Limb (tissue), 2 donors: ENCODE data around the gene MYO16.

Source experiments
- DNase-seq, 2 donors: peaks; one replicate each; pipeline ENCODE4 v3.0.0-alpha.2; 2016; ENCODE audit errors: extremely low spot score in 2 of 2

MYO16 gene

DNA sequence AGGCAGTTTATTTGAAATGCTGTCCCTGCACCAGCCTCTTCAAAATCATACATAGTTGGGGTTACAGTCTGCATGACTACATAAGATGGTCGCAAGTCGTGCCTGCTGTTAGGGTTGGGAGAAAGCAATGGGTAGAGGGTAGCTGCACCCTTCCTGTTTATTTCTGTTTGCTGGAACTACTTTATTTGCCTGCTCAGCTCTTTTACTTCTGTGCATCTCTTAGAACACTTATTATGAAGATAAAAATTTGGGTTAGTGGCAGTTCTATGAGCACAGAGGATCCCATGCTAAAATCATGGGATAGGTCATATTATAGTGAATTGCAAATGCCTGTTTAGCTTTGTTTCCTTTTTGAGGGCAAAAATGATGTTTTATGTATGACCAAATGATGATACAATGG, 160.1 kb downstream of the MYO16 start:
- no peak for DNase-seq

DNA sequence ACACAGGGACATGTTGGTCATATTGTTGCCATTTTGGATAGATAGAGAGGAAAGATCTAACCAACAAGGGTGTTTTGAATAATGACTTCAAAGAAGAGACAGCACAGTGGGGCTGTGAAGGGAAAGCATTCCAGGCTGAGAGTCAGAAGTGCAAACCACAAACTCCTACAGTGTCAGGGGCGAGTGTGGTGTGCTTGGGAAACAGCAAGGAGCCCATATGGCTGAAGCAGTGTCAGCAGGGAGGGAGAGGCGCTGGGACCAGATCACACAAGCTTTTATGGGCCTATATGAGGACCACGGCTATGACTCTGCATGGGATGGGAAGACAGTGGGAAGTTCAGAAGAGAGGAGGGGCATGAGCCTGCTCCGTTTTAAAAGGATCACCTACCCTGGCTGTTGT, 166.4 kb downstream of the MYO16 start:
- no peak for DNase-seq

DNA sequence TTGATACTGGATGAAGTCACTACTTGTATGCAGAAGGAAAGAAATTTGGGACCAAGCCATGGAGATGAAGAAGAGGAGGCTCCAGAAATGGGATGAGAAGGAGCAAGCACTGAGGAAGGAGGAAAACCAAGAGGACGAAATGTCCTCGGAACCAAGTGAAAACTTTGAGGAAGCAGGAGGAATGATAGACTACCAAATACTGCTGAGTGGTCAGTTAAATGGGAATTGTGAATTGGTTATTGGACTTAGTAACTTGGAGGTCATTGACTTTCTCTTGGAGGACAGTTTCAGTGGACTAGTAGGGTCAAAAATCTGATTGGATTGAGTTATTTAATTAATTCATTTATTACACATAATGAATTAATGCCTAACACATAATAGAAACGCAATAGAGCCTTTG, 167.9 kb downstream of the MYO16 start:
- DNase-seq, result no peak

DNA sequence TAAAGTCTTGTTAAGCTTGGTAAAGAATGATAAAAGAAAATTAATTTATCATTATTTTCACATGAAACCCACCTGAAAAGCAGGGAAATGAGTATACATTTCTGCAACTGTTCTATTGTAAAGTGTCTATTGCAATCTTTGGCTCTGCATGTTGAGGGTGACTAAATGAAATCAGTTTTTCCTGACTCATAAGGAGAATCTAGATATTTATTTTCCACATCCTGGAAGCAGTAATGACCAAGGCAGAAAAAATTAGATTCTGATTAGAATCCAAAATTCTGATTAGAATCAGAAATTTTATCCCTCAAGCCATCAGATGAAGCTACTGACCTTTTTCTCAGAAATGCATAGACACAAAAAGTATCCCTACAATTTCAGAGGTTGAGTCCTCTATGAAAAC, 178.4 kb downstream of the MYO16 start:
- no peak for DNase-seq

DNA sequence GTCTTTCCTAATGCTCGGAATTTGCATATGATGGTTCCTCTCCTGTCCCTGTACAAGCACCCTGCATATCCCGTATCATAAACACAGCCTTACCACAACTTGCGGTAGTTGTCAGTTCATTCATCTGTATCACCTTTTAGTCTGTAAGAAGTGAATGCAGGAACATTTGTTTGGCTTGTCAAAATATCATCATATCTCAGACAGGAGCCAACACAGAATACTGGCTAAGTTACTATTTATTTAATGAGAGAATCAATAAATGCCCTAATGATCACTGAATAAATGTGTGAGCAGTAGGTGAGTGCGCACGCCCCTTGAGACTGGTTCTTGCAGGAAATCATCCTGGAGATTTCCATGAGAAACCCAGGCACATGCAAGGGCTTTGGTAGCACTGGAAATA, 182.8 kb downstream of the MYO16 start:
- no peak for DNase-seq

DNA sequence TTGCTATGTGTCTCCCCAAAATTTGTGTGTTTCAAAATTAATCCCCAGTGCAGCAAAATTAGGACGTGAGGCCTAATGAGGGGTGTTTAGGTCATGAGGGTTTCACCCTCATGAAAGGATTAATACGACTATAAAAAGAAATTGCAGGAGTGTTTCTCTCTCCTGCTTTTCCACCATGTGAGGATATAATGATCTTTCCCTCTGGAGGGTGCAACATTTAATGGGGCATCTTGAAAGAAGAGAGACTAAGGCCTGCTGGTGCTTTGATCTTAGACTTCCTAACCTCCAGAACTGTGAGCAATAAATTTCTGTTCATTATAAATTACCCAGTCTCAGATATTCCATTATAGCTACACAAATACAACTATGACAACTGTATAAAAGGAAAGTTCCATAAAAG, 183.2 kb downstream of the MYO16 start:
- DNase-seq, result no peak

DNA sequence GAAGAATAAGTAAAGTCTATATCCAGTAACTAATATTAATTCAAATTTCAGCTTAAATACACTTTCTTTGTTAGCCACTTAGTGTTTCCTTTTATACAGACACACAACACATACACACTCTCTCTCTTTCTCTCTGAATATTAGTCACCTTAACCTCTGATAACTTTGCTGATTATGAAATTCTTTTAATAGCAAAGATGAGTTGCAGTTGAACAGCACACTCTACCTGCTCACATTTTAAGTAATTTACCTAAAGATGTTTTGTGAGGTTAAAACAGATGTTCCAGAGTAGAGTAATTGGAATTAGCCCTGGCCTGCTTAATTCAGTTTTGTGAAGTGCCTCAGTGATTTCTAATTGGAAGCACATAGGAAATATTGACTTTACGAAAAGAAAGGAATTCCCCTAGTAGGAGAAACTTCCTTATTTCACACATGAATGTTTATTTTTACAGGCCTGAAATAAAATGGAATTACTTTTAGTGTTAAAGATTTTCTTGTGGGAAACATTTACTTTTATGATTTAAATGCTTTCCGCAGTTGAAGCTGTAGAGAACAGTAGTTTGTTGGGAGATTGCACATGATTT, 184.3 kb downstream of the MYO16 start:
- DNase-seq, result no peak

DNA sequence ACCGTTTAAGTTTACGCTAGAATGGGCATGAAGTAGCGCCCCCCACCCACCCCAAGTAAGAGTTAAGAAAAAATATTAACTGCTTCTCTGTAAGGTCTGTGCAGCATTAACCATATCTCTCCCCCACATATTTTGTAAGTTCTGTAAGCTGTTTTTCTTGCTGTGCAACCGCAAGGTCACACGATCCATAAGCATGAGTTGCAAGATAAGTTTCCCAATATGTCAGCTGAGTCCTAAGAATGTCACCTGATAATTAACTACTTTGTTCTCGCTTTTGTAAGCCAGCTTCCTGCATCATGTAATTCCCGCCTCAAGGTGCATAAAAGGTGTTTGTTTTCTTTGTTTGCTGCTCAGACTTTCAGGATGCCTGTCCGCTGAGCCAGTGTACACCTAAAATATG, 187.0 kb downstream of the MYO16 start:
- DNase-seq, result no peak

DNA sequence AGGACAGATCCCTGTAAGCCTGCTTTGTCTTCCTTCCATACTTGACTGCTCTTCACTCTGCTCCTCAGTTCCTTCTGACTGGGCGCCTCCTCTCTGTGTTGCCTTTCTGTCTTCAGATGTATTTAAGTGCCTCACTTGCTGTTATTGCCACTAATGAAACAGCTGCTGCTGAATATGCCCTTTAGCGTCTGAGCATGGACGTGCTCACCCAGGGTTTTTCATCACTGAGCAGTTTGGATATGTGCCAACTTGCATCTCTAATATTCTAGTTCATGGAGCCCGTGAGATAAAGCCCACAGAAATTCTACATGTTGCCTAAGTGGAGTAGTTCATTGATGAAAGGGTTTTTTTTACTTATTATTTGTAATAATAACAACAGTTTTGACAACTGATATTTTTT, 198.2 kb downstream of the MYO16 start:
- no peak for DNase-seq

DNA sequence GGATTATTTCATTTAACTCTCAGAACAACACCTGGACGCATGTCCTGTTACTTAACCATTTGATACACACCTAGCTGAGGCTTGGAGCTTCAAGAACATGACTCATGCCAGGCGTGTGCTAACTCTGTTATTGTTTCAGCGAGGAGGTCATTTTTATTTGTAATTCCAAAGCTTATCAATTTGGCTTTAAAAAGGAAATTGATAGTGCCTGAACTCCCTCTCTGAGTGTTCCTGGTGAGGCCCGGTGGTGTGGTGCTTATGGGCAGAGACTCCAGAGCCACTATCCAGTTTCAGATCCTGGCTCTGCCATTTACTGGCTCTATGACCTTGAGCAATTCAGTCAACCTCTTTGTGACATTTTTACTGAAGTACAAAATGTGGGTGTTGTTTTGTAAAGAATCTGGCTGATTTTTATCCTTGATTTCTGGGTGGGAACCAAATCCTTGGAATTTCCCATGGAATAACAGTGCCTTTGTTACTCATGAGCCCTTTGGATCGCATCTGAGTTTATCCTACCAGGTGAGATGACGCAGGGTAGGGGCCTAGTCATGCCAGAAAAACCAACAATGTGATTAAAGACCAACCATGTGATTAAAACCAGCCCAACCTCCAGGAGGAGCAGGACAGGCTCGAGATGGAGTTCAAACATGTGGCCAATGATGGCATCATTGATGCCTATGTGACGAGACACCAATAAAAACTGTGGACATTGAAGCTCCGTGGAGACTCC, 198.8 kb downstream of the MYO16 start:
- no peak for DNase-seq

DNA sequence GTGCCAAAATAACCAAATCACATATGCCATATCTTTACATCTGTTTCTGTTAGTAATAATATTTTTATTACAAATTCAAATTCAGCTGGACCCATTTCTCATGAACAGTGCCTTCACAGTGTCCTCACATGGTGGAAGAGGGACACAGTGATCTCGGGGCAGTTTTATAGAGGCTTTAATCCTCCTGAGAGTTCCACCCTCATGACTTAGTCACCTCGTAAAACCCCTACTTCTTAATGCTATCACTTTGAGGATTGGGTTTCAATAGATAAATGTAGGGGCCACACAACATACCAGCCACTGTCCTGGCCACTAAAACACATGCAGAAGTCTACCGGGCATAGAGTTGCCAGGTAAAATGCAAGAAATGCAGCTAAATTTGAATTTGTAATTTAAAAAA, 201.5 kb downstream of the MYO16 start:
- no peak for DNase-seq

DNA sequence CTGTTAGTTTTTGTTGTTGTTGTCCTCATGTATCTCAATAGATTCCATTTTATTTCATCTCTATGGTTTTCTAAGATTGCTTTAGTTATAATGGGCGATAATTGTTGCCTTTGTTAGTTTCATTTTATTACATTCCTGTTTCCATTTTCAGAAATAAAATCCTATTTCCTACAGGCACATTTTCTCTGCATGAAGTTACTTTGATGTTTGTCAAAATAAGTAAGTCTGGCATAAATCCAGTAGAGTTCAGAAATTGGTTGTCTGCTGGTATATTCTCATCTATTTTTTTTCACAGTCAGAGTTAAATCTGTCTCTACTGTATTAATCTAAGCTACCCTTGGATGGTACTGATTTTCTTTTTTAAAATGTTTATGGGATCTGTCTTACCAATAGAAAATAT, 204.1 kb downstream of the MYO16 start:
- DNase-seq, result no peak

DNA sequence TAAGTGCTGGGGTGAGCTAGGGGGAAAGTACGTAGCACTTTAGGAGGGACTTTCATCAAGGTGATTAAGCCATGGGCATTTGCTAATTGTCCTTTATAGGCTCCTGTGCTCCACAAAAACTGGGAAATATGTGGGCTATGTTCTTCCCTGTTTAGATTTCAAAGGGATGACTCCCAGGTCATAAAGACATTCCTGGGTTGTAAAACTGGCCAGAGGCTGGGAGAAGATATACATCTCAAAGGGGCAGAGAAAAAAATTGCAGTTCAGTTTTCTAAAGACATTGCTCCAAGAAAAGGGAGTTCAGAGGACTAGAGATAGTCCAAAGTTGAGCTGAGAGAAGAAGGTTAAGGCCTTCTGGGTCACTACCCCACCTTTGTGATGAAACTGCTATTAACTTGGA, 204.8 kb downstream of the MYO16 start:
- DNase-seq, result no peak

DNA sequence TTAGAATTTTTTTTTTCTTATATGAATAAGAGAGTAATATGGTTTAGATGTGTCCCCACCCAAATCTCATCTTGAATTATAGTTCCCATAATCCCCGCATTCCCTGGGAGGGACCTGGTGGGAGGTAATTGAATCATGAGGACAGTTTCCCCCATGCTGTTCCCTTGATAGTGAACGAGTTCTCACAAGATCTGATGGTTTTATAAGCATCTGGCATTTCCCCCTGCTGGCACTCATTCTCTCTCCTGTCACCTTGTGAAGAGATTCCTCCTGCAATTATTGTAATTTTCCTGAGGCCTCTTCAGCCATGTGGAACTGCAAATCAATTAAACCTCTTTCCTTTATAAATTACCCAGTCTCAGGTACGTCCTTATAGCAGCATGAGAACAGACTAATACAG, 205.7 kb downstream of the MYO16 start:
- DNase-seq, result no peak

DNA sequence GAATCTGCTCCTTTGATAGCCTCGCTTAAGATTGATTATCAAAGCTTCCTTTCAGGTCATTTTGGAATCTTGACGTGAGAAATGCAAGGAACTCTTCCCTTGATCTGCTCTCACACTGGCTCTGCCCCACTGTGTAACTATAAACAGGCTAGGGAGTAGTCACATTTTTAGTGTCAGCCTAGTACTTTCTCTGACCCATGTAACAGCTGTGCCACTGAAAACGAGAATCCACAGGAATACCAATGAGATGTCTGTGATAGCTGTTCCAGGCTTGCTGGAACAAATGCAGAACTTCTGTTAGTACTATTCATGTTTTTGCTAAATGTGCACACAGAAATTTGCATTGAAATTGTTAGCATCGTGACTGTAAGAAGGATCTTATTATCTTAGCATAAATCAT, 221.3 kb downstream of the MYO16 start:
- DNase-seq, result peak in 1 of 2 donors; percentile 16

DNA sequence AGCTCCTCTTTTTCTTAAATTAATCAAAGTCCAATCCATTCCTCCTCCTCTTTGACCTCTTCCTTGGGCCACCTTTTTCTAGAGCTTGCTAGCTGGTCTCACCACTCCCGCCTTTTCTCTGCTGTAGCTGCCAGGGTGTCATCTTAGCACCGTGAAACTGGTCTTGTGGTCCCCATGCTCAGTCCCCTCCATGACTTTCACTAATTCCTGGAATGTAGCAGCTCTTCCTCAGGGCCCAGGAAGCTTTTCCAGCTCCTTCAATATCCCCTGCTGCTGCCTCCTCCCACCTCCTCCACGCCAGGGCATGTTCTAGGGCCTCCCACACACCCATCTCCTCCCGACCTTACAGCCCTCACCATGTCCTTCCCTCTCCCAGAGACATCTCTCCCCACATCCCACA, 222.2 kb downstream of the MYO16 start:
- no peak for DNase-seq

DNA sequence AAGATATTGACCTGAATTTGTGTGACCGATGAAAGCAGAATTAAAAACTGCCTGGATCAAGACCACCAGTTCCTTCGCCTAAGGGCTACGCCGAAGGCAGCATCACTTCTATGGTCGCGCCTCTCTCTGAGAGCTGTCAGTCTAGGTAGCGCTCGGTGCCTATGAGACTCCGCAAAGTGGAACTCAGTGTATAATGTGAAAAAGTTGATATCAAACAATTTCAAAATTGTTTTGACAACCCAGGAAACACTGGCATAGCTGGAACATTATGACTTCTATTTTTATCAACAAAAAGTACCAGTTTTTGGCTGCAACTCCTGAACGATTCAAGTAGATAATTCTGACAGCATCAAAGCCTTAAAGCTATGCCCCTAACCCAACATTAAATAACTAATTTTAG, 223.6 kb downstream of the MYO16 start:
- DNase-seq, result no peak

DNA sequence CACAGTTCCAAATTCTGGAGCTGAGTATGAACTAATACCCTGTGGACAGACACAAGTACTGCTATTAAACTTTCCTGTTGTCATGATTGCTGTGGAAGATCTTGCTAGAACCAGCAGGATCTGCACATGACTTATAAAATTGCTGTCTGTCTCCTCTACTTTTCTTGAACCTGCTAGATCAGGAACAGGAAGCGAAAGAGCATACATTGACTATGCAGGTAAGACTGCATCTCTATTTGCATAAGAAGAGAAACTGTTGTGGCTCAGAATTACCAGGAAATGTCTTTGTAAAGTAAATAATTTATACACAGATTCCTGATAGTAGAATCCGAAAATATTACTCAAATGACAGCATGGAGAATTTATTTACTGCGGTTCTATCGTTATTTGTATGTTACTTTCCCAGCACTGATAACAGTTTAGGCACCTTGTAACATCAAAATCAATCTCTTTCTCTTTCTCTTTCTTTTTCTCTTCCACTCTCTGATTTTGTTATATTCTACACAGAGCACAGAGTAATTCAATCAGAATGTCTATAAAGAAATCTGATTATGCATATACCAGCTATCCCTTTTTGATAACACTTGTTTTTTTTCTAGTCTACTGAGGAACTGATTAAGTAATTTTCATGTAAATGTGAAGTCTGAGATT, 226.5 kb downstream of the MYO16 start:
- DNase-seq, result no peak

DNA sequence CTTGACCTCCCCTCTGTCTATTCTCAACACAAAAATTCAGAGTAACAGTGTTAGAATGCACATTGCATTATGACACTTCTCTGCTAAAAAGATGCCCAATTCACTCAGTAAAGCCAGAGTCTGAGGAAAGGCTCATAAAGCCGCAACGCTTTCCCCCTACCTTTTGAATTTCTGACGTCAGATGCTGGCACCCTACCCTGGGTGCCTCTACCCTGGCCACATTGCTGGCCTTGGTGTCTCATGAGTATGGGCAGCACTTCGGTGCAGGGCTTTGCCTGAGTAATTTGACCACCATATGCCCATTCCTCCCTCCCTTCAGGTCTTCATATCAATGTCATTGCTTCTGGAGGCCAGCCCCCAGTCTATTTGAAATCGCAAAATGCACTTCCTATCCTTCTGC, 229.3 kb downstream of the MYO16 start:
- no peak for DNase-seq

DNA sequence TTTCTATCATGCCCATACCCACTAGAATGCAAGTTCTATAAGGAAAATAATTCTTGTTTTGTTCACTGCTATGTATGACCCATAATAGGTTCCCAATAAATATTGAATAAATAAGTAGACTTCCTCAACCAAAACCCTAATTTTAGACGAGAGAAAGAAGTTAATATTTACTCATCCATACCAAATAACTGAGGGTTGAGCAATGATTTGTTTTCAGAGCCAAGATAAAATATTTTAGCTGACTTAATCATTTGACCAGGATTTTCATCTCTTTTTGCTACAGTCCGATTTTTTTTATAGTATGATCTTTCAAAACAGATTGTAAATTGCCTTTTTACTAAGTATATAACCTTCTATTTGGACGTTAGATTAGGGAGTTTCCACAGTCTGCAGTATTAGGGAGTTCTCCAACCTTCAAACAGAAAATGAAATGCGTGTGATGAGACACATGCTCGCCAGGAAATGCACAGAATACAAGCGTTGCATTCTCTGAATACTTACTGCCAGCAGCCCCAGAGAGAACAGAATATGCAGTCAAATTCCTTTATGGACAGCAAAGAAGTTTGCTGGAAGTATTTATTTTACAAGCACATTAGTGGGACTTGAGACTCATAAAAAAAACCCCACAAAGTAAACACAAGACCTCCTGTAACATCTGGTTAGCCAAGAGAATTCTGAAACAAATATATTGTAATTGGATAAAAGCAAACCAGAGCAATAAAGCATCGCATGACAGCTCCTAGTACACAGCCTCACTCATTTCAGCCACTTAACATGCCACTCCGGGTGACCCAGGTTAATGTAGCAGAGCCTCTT, 230.0 kb downstream of the MYO16 start:
- peak in 1 of 2 donors; percentile 9 for DNase-seq

DNA sequence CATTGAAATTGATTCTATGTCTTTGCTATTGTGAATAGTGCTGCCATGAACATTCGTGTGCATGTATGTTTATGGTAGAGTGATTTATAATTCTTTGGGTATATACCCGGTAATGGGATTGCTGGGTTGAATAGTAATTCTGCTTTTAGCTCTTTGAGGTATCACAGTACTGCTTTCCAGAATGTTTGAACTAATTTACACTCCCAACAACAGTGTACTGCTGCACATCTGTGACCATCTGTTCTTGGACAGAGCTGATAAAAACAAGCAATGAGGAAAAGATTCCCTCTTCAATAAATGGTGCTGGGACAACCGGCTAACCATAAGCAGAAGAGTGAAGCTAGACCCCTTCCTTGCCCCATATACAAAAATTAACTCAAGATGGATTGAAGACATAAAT, 231.0 kb downstream of the MYO16 start:
- DNase-seq, result no peak

DNA sequence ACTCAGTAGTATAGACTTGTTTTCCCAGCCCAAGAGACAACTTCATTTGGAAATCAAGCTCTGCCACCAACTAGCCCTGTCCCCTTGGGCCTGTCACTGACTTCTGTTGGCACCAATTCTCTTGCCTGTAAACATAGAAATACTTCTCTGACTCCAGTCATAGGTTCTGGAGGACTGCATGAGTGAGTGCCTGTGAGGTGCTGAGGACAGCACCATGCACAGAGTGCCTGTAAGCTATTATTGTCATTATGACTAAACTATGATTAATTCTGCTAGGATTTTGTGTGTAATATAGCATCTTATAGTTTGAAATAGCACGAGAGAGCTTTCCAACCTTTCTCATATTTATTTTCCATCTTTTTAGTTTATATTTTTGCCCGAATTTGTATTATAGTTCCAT, 247.9 kb downstream of the MYO16 start:
- DNase-seq, result no peak
